GM15510 (cell line): ENCODE data around the gene CSRP2.

Experiments used
- POLR2A ChIP-seq: IDR thresholded peaks from 3 replicates; pipeline ENCODE4 v1.6.1; 2011; ENCODE audit warnings: borderline replicate concordance; ENCODE audit not compliant: insufficient read length; ENCODE audit errors: extremely low read depth

The CSRP2 gene

GRCh38 chr12:76878099-76878898 is 520 bp downstream of the CSRP2 start:
- no peak for TF ChIP-seq POLR2A

GRCh38 chr12:76876696-76877229 is 2.1 kb downstream of the CSRP2 start:
- no peak for TF ChIP-seq POLR2A

GRCh38 chr12:76874491-76875190 is 4.2 kb downstream of the CSRP2 start:
- no peak for TF ChIP-seq POLR2A

- TF ChIP-seq POLR2A, result no peak
Measured at GRCh38 chr12:76874027-76874426, 4.8 kb downstream of the CSRP2 start.

- TF ChIP-seq POLR2A, result no peak
Measured at GRCh38 chr12:76872415-76872814, 6.4 kb downstream of the CSRP2 start.

GRCh38 chr12:76871742-76872141 is 7.1 kb downstream of the CSRP2 start:
- no peak for TF ChIP-seq POLR2A

- no peak for TF ChIP-seq POLR2A
Measured at GRCh38 chr12:76871082-76871481, 7.7 kb downstream of the CSRP2 start.

- TF ChIP-seq POLR2A, result no peak
Measured at GRCh38 chr12:76866726-76867125, 12.1 kb downstream of the CSRP2 start.

GRCh38 chr12:76866151-76866567 is 12.7 kb downstream of the CSRP2 start:
- TF ChIP-seq POLR2A, result no peak

GRCh38 chr12:76864791-76865400 is 13.9 kb downstream of the CSRP2 start:
- TF ChIP-seq POLR2A, result no peak

GRCh38 chr12:76863837-76864236 is 15.0 kb downstream of the CSRP2 start:
- no peak for TF ChIP-seq POLR2A

GRCh38 chr12:76863005-76863670 is 15.7 kb downstream of the CSRP2 start:
- TF ChIP-seq POLR2A, result no peak

GRCh38 chr12:76860256-76860655 is 18.6 kb downstream of the CSRP2 start:
- TF ChIP-seq POLR2A, result no peak

- no peak for TF ChIP-seq POLR2A
Measured at GRCh38 chr12:76859611-76860010, 19.2 kb downstream of the CSRP2 start.
